Fibroblast of the conjunctiva (primary cell): ENCODE data around the gene PRUNE1.

Experiments
- DNase-seq: peaks from one replicate; pipeline ENCODE4 v3.0.0-alpha.2; 2010; ENCODE audit warnings: low read depth

The PRUNE1 gene

GRCh38 chr1:150979092-150980056, 28.9 kb upstream of the PRUNE1 start:
- peak; percentile 73 for DNase-seq

- no peak for DNase-seq
Observed at GRCh38 chr1:150981177-150981804, 27.0 kb upstream of the PRUNE1 start.

- no peak for DNase-seq
Observed at GRCh38 chr1:150981805-150982712, 26.2 kb upstream of the PRUNE1 start, which contains the start of gene ANXA9. Gene ANXA9, plus strand, starts transcription at chr1:150982292. Its CDS starts 814 bp downstream, at chr1:150983106.

GRCh38 chr1:150985179-150985825, 22.9 kb upstream of the PRUNE1 start:
- no peak for DNase-seq

- no peak for DNase-seq
Observed at GRCh38 chr1:150987924-150988323, 20.3 kb upstream of the PRUNE1 start.

GRCh38 chr1:150992626-150993025, 15.6 kb upstream of the PRUNE1 start:
- no peak for DNase-seq

- no peak for DNase-seq
Observed at GRCh38 chr1:150994248-150994647, 14.0 kb upstream of the PRUNE1 start.

GRCh38 chr1:150995460-150995859, 12.8 kb upstream of the PRUNE1 start:
- DNase-seq, result no peak

GRCh38 chr1:150995896-150996295, 12.4 kb upstream of the PRUNE1 start:
- no peak for DNase-seq

GRCh38 chr1:150997126-150997872, 10.9 kb upstream of the PRUNE1 start:
- no peak for DNase-seq

- no peak for DNase-seq
Observed at GRCh38 chr1:150997949-150998348, 10.3 kb upstream of the PRUNE1 start.

- DNase-seq, result no peak
Observed at GRCh38 chr1:150999051-150999674, 9.1 kb upstream of the PRUNE1 start.

- no peak for DNase-seq
Observed at GRCh38 chr1:150999926-151000325, 8.3 kb upstream of the PRUNE1 start.

- no peak for DNase-seq
Observed at GRCh38 chr1:151000408-151000807, 7.8 kb upstream of the PRUNE1 start.

- no peak for DNase-seq
Observed at GRCh38 chr1:151001602-151002001, 6.6 kb upstream of the PRUNE1 start.

- no peak for DNase-seq
Observed at GRCh38 chr1:151002051-151002450, 6.2 kb upstream of the PRUNE1 start.

GRCh38 chr1:151002611-151003010, 5.6 kb upstream of the PRUNE1 start:
- no peak for DNase-seq

- no peak for DNase-seq
Observed at GRCh38 chr1:151003180-151003579, 5.1 kb upstream of the PRUNE1 start.

- DNase-seq, result no peak
Observed at GRCh38 chr1:151005729-151006319, 2.4 kb upstream of the PRUNE1 start.
